NCI-H2227 treated with DMSO at 0.1 percent for 48 hours (cell line): ENCODE measurements around the gene LOXL1.

Experiments
- DNase-seq: peaks from one replicate; lab custom pipeline; 2025; lab: John Stamatoyannopoulos, UW

LOXL1 gene

DNA sequence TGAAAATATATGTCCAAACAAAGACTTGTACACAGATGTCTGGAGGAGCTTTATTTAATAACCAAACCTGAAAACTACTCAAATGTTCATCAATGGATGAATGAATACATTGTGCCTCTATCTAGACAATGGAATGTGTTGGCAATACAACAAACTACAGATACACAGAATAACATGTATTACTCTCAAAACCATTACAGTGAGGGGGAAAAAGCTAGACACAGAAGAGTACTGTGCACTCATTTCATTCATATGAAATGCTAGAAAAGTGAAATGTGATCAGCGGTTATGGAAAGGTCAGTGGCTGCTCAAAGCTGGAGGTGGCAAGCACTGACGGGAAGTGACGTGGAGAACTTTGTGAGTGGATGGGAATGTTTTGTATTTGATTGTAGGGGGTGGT lies 52.6 kb downstream of the LOXL1 start:
- DNase-seq: no peak

DNA sequence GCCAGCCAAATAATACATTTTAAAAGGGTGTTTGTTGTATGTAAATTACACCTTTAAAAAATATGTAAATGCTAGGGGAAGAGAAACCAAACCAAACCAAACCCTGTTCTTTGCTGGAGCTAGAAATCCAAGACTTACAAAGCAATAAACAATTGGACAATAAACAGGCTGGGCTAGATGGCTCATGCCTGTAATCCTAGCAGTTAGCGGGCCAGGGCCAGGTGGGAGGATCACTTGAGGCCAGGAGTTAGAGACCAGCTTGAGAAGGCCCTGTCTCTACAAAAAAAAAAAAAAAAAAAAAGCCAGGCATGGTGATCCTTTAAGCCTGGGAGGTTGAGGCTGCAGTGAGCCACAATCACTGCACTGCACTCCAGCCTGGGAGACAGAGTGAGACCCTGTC lies 53.4 kb downstream of the LOXL1 start:
- no peak for DNase-seq

DNA sequence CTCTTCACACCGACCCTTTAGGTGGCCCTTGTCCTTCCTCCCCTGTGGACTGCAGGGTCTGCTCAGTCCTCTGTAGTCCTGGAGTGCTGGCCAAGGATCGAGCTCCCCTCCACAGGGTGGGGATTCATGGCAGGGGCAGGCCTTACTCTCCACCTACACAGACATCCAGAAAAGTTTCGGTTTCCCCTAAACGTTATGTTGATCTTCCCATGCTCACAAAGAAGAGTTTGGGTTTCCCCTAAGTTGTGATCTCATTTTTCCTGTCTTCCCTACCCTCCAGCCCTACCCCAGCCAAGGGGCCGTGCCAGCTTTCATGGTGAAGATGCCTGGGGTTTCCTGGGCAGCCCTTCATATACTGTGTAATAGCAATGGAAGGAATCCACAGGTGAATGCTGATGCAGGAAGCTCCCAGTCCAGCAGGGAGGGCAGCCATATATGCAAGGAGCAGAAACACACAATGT lies 55.5 kb downstream of the LOXL1 start:
- DNase-seq: no peak

DNA sequence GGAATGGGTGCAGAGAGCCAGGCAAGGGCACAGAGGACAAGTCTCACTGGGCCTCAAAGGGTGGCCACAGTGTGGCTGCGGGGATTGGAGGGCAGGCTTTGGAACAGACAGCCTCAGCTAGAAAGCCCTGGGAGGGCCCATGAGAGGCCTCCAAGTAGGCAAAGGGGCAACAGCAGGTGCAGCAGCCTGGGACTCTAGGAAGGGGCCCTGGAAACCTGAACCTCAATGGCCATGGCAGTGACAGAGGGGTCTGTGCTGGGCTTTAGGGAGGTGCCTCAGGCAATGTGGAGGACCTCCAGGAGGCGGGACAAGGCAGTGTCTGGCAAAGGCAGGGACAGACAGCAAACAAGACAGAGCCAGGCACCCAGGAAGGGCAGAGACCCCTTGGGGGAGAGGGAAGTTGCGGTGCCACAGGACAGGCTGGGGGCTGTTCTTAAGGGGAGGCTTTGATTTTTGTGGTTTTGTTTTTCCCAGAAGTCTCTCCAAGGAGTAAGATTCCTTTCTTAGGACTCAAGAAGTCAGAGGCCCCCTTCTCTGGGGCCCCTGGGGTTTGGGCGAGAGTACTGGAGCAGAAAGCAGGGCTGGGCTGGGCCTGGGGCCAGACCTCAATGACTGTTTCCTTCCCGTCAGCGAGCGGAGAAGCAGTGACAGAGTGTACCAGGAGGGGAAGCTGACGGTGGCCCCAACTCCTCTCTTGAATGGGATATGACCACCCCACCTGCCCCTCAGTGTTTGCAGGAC lies 56.1 kb downstream of the LOXL1 start:
- no peak for DNase-seq

DNA sequence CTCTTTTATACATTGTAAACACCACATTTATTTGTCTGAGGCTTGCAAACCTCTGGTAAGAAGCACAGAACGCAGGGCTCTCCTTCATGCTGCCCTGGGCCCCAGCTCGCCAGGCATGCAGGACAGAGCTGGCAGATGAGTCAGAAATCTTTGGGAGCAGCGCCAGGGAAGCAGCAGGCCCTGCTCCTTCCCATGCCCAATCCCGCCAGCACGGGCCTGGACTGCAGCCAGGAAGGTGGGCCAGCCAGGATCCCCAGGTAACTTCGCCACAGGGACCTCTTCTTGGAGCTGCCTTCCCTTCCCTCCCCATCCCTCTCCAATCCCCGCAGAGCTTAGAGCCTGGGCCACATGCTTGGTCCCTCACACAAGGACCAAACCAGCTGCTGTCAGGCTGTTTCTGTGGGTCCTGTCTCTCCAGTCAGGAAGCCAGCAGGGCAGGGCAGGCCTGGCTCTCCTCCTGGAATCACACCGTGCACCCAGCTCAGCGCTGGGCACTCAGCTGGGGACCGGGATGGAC lies 57.0 kb downstream of the LOXL1 start:
- no peak for DNase-seq

DNA sequence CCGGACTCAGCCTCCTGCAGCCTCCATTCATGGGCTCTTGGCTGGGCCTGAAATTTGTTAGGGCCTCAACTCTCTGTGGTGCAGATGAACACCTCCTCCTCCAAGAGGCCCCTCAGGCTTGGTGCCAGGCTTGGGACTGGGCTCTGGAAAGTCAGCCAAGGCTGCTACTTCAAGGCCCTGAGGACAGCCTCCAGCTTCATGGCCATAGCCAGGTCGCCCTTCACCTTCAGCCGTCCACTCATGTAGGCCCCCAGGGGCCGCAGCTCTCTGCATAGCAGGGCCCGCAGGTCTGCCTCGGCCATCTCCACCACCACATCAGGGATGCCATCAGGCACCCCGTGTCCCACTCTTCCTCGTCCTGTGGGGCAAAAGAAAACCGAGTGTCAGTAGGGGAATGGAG lies 57.5 kb downstream of the LOXL1 start:
- no peak for DNase-seq

DNA sequence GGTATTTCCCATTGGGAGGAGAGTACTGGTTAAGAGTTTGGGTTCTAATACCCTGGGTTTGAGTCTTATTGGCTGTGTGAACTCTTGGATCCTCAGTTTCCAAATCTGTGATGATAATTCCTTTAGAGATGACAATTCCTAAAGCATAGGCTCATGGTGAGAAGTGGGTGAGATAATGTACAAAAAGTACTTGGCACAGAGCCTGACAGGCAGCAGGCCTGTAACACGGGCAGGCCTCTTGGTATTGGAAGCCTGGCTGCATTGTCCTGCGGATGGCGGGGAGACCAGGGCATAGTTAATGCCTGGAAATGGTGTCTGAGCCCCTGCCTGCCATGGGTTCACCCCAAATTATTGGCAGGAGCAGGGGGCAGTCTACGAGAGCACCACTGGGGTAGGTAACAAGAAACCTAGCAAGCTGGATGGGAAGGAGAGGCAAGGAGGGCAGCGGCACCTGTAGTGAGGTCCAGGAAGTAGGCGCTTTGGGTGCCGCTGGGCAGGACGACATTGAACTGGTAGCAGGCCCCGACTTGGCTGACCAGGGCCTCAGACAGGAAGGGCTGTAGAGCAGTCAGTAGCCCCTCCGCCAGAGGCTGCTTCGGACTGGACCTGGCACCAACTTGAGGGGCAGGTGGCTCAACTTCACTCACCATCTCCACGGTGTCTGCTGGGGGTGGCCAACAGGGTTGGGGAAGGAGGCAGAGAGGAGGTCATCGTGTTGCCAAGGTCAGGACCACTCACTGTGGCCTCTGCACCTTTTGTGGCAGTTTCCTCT lies 58.1 kb downstream of the LOXL1 start:
- DNase-seq: no peak

DNA sequence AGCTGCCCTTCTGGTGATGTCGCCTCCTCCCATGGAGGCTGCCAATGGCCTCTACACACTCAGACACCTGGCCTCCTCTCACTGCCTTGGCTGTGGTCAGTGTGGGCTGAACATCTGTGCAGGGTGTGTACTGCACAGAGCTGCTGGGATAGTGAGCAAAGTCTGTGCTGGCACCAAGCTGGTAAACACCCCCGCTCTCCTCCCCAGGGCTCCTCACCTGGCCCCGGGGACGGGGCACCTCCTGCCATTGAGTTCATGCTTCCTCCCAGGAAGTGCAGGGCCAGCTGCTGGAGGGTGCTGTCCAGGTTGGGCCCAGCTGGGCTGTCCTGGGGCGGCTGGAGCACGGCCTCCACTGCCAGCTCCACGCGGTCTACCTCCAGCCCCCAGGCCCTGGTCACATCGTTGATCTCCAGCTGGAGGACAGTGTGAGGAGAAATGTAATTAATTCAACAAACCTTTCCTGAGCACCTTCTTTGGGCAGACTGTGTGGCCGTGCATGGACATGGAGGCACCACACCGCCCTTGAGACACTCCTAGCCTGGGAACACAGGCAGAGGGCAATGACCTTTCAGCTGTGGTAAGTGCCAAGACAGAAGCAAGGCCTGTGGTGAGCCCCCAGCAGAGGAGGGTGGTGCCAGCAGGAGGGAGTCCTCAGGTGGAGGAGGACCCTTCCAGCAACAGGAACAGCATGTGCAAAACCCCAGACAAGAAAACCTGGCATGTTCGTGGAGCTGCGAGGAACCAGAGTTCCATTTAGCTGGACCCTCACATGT lies 59.0 kb downstream of the LOXL1 start:
- no peak for DNase-seq

DNA sequence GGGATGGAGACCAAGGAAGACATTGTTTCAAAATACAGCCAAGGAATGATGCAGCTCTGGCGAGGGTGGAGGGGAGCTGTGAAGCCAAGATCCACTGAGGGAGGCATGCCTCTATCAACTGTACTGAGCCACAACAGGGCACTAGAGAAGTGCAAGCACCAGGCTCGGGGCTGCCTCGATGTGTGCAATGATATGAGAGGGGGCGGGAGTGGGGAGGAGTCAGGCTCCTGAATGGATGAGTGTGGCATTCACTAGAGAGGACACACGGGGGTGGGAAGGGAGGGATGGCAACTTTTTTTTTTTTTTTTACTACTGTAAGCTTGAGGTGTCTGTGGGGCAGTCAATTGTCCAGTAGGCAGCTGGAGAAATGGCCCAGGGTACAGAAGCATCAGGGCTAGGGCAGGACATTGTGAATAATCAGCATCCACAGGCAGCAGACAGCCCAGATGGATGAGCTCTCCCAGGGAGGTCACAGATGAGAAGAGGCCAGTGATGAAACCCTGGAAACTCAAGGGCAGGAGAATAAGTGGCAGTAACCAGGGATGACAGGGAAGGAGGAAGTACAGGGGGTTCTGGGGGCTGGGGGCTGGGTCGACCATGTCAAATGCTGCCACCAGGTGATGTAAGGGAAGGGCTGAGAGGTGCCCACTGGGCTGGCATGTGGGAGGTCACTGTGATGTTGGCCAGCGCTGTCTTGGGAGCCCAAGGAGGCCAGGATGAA lies 60.0 kb downstream of the LOXL1 start:
- no peak for DNase-seq

DNA sequence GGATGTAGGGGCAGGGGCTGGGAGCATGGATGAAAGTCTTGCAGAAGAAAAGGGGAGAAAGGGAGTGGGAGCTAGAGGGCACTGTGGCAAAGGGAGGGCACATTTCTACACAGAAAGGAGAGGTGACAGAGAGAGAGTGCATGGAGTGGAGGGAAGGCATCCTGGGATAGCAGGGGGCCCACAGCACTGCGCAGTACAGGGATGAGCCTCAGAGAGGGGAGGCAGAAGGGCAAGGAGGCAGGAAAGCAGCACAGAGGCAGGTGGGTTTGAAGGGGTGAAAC lies 60.5 kb downstream of the LOXL1 start:
- DNase-seq: no peak

DNA sequence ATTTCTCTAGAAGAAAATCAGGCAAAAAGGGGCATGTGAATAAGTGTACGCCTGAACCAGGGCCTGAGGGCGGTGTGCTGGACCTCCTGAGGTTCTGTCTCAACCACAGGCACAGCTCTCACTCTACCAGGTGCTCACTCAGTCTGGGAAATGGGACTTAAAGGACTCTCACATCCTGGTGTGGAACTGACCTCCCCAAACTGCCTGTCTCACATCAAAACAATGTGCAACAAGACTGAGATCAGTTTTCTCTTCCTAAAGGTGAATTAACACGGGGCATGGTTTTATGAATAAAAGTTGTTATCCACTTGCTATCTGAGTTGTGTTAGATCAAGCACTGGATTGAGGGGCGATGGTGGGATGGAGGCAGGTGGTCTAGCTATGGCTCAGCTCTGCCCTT lies 61.0 kb downstream of the LOXL1 start:
- no peak for DNase-seq

DNA sequence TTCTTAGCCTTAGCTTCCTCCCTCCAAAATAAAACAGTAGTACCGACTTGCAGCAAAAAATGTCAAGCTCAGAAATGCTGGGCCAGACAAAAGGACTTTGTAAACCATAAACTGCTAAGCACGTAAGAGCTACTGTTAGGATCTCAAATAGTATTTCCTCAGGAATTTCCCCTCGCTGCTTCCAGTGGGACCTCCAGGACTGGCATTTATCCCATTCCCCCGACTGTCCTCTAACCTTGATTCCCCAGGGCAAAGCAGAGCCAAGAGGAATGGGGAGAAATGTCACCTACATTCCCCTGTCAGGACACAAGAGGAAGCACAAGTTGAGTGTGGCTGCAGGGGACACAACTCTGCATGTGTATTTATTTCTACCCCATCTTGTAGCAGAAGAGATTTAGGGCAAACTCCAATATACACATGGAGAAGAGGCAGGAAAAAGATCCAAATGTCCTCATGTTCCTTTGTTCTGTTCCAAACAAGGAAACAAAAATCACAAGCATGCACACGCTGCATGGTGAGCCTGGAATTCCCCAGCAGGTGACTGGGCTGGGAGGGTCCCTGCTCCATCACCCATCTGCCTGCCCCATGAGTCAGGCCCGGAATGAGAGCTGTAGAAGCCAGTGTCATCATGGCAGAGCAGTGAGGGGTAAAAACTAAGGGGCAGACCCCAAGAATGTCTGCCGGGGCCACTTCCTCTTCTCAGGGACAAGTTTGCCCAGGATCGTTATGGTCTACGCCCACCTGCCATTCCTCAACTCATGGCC lies 61.6 kb downstream of the LOXL1 start:
- no peak for DNase-seq

DNA sequence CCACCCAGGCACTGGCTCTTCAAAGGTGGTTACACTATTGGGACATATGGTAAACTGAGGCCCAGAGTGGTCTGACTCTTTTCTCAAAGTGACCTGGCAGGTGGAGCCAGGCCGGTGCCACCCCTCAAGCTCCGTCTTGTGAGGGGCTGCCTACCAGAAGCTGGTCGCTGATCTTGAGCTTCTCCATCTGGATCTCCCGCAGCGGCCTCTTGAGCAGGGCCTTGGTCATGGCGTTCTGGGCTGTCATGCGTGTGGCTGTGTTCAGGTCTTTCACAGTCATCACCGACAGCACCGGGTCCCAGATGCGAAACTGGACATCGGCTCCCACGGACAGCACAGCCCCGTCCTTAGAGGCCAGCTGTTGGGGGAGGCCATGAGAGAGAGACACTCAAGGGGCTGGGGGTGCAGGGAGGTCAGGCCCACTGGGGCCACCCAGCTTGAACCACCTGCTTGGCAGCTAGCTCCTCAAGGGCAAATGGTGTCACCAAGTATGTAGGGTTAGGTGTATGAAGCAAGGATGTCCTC lies 62.2 kb downstream of the LOXL1 start:
- DNase-seq: no peak

DNA sequence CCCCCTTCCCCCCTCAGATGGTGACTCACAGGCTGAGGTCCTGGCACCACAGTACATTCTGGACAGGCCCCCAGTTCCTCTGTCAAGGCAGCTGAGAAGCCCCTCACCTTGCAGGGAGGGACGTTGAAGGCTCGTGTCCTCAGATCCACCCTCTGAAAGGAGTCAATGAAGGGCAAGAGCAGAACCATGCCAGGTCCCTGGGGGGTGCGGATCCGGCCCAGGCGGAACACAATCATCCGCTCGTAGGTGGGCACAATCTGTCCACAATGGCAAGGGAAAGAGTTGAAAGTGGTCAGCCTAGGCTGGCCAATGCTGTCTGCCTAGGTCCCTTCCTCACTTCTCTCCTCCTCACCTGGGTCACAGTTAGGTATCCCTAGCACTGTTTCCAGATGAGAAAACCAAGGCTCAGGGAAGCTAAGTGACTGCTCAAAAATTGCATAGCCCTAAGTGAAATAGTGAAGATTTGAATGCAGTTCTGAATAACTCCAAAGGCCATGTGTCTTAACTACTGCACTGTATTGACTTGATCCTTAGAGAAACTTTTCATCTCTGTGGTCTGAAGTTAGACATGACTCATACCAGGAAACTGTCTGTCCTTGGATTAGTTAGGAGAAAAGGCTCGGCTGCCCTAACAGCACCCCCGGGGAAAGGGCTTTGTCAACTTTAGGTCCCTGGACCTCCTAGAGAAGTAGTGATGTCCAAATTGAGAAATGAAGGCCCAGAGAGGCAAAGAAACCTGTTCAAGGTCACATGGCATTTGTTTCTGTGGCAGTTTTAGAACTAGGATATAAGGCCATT lies 62.9 kb downstream of the LOXL1 start:
- DNase-seq: no peak

DNA sequence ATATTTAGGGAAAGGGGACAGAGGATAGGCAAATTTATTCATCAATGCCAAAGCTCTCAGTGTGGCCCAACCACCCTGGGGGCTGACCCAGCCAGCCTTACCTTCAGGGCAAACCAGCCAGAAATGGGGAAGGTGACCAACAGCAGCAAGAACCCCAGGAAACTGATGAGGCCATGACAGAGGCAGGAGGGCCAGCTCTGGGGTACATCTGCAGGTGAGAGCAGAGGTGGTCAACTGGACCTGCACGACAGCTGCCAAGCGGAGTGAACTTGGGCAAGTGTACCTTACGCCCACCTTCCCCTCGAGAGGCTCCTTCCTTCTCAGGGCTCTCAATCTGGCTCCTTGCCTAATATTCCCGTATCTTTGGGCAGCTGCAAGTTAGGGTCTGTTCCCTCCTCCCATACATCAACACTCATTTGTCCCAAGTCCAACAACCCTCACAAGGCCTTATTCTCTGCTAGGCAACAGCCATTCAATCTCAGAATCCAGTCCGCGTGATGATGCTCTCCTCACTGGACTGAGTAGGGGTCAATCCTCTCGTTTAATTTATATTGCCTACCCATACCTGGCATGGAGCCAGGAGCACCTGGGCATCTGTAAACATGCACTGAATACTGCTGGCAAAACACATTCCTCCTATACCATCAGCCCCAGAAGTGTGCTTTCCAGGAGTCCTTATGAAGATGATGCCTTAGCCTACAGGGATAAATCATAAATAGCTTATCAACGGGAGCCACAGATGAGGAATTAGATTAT lies 64.2 kb downstream of the LOXL1 start:
- no peak for DNase-seq

DNA sequence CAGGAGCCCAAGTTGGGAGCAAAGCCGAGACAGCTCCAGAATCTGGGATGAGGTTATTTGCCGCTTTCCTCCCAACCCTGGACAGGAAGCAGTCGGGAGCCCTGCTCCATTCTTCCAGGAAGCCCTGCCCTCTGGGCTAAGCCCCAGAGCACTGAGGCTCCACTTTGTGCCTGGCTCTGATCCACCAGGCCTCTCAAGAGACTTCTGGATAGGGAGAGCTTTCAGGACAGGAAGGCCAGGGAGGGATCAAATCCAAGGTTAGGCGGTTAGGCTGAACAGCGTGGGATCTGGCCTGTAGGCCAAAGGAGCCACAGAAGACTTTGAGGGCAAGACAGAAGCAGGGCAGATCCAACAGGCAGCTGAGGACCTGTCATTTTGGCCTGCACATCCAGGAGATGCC lies 65.0 kb downstream of the LOXL1 start:
- no peak for DNase-seq

DNA sequence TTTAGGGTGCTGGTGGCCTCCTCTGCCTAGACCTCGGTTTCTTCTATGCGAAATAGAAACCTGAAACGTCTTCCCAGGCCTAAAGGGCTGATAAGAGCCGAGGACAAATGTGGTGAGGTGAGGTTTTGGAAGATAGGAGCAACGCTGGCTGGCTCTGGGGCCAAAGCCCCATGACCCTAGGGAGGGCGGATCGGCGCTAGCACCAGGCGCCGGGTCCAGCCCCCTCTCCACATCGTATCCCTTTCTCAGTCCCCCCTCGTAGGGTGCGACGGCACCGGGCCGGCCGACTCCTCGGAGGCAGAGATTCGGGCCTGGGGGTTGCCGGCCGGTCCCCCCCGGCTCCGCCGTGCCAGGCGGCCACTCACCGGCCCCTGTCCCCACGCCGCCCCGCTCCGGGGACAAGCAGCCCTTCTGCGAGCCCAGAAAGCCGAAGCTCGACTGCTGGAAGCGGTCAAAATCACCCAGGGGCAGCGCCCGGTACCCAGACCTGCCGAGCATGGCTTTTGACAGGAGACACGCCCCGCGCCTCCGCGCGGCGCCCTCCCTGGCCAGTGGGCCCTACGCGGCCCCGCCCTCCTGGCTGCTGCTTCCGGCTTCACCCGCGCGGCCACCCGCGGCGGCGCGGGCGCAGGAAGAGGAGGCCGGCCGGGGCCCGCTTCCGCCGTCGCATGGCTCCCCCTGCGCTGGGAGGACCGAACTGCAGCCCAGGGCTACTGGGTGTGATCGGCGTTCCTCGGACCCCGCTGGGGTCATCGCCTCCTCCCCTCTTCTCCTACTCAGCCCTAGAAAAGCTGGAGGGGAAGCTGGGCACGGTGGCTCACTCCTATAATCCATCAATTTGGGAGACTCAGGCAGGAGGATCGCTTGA lies 65.7 kb downstream of the LOXL1 start, which contains the start of gene STOML1:
TSS of gene STOML1 (minus strand) at position 570 of the 868 bp plus-strand sequence. CDS start at position 498, 72 bp downstream.
- peak; percentile 71 for DNase-seq

DNA sequence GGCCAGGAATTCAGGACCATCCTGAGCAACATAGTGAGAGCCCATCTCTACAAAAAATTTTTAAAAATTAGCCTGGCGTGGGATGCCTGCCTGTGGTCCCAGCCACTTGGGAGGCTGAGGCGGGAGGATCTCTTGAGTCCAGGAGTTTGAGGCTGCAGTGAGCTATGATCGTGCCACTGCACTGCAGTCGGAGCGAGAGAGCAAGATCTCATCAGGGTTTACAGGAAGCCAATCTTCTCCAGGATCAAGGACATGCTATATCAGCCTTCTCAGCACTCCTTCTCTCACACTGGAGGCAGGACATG lies 66.3 kb downstream of the LOXL1 start:
- no peak for DNase-seq
